Inflammatory macrophage (primary cell): ENCODE measurements around the gene IRF3.

Experiments used
- DNase-seq, 2 donors: peaks; one replicate each; pipeline ENCODE4 v3.0.0-alpha.2; 2020 to 2022

IRF3 gene

GRCh38 chr19:49616532-49616931, 49.1 kb downstream of the IRF3 start:
- DNase-seq, result no peak

- DNase-seq, result no peak
Measured at GRCh38 chr19:49615861-49616260, 49.8 kb downstream of the IRF3 start.

DNA sequence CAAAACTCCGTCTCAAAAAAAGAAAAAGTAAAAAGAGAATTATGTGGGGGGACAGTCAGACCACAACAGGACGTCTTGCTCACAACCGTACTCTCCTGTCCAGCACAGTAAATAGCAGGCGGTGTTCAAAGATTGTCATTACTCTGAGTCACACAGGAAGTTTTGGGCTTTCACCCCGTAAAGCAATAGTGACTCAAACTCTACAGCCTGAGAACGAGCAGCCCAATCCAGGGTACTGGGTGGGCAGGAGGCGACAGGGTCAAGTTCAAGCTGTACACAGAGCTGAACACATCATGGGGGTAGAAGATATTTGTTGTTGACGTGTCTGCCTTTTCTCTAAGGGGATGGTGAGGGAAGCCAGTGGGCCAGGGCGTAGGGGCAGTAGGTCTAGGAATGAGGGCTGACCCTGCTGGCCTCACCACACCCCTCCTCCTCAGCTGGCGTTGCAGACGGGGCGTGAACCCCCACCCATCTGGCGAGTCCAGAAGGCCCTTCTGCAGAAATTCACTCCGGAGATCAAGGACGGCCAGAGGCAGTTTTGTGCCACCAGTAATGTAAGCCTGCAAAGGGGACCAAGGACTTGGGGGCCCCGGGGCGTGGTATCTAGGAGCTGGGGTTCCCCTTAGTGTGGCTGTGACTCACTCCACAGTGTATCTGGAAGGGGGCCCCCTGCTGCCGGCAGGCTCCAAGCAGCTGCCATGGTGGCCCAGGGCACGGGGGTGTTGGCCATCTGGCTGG, 51.4 kb downstream of the IRF3 start:
- peak; percentile 47 to 74 for DNase-seq

DNA sequence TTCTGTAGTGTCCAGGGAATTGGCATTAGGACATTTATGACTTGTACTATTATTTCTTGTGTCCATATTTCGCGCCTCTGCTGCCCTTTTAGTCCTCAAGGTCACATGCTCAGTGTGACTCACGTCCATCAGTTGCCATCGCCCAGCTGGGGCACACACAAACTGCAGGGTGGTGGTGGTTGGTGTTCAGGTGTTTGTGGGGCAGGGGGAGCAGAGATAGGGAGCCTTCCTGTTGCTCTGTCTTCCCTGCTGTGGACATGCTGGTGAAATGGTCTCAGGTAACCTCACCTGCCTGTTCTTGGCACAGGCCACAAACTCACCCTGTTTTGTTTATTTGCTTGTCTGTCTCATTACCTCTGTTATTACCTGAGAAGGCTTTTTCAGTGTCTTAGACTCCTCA, 52.3 kb downstream of the IRF3 start:
- peak; percentile 16 to 64 for DNase-seq
